Stimulated activated CD8-positive, alpha-beta memory T cell treated with anti-CD3 and anti-CD28 coated beads, Interleukin-4, amount 100 ng/mL, for 4 hours (primary cell): ENCODE data around the gene IFFO2.

Source experiments
- DNase-seq, 2 donors: peaks; one replicate each; pipeline ENCODE4 v3.0.0-alpha.2; 2020; ENCODE audit warnings: low read depth in 2 of 2, low spot score in 1 of 2

Gene IFFO2

DNA sequence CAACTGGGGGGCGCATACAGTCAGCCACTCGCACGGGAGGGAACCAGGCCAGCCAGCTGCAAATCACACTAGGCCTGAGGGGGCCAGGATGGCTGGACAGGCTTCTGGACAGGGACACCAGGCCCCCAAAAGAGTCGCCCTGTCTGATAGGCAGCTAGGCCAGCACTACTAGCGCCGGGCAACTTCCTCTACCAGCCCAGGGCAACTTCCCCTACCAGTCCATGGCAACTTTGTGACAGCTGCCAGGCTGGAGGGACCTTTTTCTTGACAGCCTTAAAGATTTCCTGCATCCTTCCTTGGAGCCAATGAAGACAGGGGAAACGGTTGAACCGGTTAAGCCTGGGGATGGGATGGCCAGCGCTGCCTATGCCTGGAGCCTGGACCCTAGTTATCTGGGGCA is 5.1 kb downstream of the IFFO2 start:
- no peak for DNase-seq

DNA sequence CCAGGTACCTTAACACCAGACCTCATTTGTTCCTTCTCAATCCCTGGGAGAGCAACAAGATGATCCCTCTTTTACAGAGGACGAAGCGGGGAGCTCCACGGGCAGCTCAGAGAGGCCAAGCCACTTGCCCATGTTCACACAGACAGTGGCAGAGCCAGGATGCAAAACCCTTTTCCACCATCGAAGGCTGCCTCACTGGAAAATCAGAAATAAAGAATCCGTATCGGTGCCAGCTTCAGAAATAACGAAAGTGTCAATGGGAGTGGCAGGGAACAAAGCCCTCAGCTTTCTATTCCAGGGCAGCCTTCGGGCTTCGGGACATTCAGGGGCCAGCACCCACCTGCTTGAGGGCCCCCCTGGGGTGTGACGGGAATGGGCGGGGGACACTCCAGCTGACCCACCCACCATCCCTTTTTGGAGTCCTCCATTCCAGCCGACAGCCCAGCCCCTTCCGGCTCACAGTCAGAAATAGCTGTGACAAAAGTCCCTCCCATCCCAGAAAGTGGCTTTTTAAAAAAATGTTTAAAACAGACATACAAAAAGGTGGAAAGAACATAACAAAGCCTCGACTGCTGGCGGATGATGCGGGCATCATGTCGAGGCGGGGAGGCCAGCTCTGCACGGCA is 6.0 kb downstream of the IFFO2 start:
- no peak for DNase-seq

DNA sequence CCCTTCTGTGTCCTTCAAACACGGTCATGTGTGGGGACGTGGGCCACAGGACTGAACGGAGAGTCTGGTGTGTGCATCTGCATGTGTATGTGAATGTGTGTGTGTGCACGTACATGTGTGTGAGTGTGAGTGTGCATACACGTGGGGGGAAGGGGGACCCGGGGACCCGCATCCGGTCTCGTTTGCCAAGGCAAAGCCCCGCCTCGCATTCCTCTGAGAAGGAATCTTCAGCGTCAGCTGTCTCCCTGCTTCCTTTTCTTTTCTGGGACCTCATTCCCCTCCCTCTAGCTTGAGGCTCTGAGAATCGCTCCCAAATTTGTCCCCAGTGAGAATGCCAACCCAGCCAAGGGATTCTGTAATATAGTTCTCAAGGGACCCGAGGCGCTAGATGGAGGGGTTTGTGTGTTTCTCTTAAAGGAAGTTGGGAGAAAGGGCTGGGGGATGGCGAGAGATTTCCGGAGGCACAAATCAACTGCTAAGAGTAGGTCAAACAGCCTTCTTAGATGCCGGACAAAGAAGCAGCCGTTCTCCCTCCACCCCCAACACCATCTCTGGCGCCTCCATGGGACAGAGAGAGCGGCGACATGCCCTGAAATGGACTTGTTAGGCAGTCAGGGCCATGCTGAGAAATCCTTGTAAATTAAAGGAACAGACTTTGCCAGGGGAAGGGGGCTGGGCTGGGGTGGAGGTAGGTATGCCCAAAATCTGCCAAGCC is 6.6 kb downstream of the IFFO2 start:
- no peak for DNase-seq

DNA sequence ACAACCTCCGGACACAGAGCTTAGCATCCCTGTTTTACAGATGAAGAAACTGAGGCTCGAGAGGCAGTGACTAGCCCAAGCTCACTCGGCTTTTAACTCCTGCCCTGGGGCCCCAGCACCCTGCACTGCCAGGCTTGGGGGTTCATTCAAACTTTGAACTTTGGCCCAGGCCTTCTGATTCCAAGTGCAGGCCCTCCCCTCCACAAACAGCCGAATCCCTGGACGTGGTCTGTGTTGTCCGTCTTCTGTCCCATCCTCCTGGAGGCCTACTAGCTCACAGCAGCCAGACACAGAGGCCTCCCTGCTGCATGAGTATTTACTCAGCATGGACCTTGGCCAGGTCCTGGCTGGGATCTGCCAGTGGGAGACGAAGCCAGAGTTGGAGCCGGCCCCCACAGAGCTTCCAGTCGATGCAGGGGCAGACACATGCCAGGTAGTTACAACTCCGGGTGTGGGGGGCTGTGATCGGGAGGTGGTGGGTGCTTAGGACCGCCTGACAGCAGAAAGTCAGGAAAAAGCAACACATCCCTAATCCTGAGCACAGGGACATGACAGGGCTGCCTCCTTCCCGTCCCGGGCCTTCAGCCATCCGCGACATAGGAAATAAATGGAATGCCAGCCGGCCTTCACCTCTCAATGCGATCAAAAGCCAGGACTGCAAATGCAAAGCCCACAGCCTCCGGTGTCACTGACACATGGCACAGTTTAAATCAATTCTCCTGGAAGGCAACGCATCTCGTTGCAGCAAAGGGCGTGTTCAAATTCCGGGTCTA is 7.4 kb downstream of the IFFO2 start:
- DNase-seq: no peak

DNA sequence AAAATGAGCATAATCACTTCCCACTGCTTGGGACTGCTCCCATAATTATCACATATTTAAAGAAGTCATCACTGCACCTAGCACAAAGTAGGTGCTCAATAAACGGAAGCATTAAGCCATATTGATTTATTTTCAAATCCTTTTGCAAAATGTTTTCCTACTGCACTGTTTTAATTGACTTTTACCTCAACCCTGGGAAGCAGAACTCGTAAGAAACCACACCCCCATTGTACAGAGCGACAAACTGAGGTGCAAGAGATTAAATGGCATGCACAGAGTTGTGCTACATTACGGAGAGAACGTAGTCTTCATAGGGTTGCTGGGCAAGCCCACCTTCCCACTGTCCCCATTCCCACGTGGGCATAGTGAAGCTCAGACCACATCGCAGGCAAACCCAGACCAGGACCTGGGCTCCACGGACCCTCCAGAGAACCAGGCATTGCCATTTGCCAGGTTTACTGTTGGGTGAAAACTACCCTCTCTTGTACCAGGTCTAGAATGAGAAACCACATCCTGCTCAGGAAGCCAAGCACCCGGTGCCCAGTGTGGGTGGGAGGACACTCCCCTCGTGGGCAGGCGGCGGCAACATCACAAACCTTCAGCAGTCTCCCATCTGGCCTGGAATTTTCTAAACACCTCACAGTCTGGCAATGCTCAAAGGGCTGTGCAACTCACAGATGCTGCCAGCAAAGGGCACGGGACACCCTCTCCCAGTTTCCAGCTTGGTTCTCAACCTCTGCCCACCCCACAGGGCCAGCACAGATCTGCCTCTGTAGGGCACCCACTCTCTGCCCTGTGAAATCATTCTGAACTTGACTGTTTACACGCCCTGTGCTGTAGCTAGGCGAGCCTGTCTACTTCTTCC is 8.2 kb downstream of the IFFO2 start:
- DNase-seq: peak in 1 of 2 donors; percentile 55

DNA sequence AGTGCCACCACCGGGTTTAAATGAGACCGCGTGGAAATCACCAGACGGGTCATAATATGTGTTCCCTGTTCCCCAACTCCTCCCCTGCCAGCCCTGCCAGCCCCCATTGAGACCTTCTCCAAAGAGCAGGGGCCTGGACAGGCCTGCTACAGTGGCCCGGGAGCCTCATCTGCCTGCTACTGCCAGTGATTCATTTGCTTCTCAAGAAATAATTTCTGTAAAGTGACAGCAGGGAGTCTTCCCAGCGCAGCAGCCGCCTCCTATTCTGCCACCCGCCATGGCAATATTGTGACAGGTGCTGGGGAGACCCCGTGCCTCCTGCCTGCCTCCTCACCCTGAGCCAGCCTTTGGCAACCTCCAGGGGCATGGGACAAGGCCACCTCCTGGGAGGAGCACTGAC is 8.9 kb downstream of the IFFO2 start:
- DNase-seq: no peak

DNA sequence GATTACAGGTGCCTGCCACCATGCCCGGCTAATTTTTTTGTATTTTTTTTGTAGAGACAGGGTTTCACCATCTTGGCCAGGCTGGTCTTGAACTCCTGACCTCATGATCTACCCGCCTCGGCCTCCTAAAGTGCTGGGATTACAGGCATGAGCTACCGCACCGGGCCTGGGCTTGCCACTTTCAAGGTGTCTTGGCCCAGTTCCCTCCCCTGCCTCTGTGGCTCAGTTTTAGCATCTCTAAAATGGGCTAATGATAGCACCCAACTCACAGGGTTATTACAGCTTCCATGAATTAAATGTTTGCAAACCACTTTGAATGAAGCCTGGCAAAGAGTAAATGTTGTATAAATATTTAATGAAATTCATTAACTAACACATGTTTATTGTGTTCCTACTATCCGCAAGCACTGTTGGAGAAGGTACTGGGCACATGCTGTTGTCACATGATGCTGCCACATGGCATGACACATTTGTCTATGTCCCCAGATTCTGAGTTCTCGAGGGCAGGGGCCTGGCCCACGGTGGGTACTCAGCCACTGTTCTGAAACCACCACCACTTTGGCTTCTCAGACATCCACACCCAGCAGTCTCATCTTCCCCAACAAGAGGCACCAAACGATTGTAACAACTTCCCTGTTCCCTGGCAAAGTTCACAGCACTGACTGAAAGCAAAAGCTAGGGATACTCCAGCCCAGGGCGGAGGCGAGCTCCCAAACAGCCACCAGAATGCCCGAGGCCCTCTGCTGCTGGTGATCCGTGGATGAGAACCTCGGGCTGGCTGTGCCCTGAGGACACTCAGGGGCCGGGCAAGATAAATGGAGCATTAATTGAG is 9.7 kb downstream of the IFFO2 start:
- no peak for DNase-seq

DNA sequence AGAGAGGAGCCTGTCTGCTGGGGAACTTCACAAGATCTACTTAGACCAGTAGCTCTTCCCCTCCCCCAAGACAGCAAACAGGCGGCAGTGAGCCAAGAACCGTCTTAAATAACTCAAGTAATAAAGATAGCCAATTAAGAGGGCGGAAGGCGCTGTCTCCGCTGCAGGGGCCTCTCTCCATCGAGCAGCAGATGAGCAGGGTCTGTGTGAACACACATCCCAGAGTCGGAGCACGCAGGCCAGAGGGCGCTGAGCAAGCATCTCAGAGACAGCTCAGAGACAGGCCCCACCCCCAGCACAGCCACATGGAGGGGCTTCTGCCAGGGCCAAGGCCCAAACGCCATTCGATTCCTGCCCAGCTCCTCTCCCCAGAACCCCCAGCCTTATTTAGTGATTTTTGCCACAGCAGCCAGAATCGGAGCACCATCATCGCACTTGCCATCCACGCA is 11.1 kb downstream of the IFFO2 start:
- no peak for DNase-seq

DNA sequence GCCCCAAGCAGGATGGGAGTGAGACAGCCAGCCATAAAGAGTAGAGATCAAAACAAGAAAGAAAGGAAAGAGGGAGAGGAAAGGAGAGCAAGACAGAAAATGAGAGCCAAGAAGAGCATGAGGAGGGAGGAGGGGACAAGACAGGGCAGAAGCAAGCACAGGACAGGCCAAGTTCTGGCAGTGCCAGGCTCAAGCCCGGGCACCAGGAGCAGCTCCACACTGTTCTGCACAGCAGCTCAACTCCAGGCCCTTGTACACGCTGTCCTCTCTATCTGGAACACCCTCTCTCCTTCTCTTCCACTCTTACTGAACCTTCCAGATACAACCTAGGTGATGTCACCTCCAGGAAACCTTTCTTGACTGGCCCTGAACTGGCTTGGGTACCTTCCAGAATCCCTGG is 11.7 kb downstream of the IFFO2 start:
- no peak for DNase-seq

DNA sequence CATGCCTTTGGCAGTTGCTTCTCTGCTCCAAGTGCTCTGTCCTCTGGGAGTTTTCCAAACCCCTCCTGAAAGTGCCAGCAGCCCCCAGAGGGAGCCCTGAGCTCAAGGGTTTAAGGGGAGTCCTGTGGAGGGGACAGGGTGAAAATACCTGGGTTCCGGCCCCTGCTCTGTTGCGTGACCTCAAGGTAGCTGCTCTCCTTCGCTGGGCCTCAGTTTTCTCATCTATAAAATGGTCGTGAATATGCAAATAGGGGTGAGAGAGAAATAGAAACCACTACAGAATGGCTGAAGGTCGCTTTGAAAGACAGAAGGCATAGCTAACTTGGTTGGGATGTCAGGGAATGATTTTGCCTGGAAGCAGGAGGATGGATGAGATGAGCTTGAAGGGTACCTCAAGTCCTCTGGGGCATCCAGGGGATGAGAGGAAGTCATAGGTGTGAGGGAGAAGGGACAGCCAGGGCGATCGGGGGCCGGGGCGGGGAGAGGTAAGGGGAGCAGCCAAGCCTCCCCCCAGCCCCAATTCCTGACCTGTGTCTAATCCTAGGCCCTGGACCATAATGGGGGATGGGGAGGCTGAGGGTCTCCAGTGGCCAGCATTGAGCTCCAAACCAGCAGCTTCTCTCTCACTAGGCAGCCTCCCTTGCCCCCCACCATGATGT is 12.4 kb downstream of the IFFO2 start:
- DNase-seq: no peak

DNA sequence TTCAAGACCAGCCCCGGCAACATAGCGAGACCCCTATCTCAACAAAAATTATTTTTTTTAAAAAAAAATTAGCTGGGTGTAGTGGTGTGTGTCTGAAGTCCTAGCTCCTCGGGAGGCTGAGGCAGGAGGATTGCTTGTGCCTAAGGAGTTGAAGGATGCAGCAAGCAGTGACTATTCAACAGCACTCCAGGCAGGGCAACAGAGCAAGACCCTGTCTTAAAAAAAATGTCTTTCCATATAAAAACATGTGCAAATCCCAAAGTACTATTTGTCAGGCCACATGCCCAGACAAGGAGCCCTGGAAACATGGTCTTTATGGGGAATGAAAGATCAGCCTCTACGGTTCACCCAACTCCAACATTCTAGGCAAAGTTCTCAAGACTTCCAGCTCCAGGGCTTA is 13.3 kb downstream of the IFFO2 start:
- no peak for DNase-seq

DNA sequence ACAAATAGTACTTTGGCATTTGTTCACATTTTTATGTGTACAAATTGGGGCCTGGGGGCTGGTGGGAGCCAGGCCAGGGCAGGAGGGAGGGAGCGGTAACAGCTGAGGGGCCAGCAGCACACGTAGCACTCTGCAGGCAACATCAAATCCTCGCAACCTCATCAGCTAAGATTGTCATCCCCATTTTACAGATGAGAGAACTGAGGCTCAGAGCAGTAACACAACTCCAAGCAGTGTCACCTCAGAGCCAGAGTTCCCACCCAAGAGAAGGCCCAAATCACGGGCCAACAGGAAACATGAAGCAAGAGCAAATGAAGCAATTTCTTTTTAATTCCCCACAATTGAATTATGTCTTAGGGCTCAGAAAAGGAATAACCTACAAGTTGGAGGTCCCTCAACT is 14.1 kb downstream of the IFFO2 start:
- DNase-seq: no peak

DNA sequence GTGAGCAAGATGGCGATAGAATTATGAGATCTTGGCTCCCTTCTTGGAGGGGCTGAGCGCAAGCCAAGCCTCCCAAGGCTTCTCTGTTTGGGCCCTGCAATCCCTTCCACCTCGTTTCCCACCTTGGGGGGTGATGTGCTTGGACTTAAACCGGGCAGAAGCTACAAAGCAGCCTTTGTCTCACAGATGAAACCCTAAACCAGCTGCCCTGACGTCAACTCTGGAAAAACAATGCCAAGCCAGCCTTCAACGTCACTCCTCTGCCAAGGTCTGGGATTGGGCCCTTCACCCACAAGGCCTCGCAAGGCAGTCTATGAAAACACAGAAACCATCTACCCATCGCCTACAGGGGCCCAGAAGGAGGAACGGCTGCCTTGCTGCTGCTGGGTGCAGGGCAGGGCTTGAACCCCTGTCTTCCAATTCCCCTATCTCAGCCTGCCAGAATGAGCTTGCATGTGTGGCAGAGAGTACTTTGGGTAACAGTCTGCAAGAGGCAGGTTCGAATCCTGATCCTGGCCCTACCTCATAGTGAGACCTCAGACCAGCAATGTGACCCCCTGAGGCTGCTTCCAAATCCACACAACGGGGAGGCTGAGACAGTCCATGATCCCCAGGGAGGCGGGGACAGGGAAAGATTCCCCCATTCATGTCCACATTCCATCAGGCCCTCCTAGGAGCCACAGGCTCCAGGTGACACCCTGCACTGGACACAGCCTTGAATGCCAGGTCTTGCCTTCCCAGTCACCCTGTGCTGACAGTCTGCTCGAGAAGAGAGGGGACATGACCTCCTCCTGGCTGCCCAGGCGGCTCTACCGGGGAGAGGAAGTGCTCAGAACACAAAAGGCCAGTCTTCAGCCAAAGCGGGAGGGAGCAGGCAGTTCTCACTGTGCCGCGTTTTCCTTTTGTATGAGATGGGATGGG is 15.0 kb downstream of the IFFO2 start:
- DNase-seq: no peak

DNA sequence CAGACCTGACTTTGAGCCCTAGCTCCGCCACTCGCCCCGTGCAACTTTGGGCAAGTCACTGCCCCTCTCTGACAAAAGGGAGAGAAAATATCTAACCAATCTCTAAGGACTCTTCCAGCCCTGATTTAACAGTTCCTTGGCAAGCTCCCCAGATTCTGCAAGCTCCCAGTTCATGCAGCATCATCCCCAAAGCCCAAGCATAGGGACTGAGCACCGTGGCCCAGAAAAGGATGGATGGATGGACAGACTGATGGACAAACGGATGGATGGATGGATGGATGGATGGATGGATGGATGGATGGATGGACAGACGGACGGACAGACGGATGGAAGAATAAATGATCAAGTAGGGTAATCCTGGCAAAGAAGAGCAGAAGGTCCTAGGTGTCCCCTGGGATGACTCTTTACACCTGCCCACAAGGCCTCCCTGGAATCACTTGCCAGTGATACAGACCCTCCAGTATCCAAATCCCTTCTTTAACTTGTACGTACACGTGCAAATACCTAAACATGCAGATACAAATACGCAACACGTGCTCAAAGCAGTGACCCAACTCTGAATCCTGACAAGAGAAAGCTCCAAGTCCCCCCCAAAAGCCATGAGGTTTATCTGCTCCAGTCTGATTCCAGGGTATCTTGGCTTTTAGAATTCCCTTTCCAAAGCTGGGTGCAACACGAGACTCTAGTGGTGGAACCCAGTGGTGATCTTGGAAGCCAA is 16.0 kb downstream of the IFFO2 start:
- DNase-seq: no peak

DNA sequence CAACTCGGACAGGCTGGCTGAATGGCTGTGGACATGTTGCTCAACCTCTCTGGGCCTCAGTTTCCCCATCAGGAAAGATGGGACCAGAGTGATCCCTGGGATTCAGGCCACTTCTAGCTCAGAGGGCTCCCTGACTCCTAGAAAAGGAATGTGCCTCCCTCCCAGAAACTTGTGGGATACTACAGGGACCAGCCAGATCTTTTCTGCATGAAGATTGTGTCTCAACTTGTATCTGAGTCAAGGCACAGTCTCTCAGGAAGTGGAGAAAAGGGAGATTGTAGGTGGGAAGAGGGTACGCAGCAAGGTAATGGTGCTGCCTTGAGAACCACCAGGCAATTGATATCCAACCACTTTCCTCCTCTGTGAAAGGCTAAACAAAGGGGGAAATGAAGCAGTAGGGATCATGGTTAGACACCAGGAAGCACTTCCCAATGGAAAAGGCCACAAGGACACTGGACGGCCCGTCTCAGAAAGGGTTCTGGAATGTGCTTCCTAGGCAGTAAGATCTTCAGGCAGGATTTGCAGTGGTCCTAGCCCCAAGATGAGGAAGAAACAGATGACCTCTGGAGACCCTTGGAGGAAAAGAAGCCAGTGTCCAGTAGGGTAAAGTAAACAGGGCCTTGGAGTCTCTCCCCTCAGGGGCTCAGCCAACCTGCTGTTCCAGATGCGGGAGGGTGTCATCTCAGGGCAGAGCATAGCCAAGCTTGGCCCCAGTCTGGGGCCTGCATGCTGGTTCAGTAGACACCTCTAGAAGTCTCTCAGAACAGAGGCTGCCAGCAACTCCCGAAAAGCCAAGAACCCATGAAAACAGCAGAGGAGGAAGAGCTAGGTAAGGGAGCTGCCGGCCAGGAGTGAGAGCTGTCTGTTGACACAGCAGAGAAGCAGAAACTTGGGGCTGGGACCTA is 16.8 kb downstream of the IFFO2 start:
- no peak for DNase-seq

DNA sequence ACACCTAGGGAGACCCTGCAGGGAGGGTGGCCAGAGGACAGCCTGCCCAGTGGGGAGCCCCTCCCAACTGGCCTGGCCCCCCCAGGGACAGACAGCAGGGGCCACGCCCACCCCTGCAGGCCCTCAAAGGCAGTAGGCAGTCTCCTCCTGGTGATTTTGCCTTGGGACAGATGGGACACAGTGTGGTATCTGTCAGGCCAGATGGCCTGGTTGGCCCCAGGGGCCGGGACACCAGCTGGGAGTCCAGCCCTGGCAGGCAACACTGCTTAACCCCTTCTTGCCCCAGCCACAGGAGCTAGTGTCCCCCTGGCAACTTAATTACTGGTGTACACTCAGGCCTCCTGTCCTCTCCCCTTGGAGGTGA is 17.8 kb downstream of the IFFO2 start:
- no peak for DNase-seq

DNA sequence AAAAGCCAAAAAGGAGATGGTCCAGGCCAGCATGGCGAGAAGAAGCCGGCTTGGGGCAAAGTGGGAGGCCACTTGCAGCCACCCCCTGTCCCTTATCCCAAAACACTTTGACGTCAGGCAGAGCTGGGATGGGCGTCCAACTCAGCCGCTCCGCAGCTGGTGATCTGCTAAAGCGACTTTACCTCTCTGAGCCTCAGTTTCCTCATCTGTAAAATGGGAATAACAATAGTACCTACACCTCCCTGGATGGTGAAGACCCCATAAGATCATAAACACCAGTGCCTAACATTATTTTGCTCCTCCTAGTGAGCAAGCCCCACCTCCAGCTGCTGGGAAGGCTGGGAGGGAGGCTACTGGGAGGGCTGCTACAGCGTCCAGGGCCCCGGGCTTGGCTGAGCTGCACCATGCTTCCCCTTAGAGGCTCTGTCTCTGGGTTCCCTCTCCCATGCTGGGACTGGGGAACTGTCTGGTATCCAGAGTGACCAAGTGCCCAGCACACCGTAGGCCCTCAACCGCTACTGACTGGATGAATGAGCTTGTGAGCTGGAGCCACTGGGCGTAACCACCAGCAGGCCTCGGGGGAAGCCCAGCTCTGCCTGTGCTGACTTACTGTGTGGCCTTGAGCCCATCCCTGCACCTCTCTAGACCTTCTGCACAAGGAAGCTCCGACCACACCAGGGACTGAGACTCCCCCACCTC is 18.3 kb downstream of the IFFO2 start:
- no peak for DNase-seq
